NCI-H460 (cell line): ENCODE measurements around the gene CADM1. TPM values are rescaled to one million over a fixed set of nuclear protein-coding genes. Genes with fewer than 3 reads are reported as not detected.

Source experiments
- DNase-seq: peaks from one replicate; pipeline ENCODE4 v3.0.0-alpha.2; 2016; ENCODE audit warnings: low read depth; ENCODE audit errors: extremely low read depth
- total RNA-seq: library from RNA; depleted of rRNA; stranded (reverse); fragments of >200 nt; shearing (Covaris generic); gene quantifications from 2 replicates; pipeline ENCODE4 v1.2.3, GENCODE V29; 2014

The CADM1 gene
- total RNA-seq, 1 experiment from 2014 or later = 0.35 TPM

DNA sequence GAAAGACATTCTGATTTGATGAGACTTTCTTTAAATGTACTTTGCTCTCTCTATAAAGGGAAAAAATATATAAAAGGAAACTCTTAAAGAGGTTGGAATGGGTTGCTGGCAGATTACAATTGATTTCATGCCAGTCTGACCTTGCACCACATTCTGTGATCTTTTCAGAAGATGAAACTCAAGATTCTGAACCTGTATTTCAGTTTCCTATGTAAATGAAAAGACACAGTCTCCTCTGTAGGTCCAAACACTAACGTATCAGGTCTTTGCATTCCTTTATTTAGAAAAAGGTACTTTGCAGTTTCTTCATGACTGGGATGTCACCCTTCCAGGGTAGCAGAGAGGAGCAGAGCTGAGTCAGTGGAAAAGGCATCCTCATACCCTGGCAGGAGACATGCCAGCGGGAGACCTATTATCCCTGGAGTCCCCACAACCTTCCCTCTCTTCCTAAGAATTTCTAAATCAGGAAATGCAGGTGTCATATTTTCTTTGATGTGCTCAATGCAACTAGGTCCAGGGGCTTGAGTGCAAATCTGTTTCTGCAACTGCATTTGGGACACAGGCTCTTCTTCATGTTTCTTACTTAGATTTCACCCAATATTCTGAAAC is 282.6 kb downstream of the CADM1 start:
- DNase-seq = no peak

DNA sequence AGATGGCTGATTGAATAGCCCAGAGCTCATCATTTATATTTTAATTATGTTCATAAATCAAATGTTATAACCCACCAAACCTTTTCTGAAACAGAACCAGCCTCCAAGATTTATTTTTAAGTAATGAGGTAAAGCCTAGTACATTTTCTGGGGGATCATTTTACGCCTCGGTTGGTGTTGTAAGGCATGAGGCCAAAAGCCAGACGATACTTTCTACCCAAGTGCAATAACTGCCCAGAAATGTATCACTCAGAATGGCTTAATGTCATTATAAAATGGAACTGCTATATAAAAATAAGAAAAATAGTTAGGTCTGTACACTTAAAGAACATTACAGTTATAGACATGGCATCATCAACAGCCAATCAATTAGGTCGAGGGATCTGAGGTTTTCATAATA is 283.3 kb downstream of the CADM1 start:
- DNase-seq = no peak

DNA sequence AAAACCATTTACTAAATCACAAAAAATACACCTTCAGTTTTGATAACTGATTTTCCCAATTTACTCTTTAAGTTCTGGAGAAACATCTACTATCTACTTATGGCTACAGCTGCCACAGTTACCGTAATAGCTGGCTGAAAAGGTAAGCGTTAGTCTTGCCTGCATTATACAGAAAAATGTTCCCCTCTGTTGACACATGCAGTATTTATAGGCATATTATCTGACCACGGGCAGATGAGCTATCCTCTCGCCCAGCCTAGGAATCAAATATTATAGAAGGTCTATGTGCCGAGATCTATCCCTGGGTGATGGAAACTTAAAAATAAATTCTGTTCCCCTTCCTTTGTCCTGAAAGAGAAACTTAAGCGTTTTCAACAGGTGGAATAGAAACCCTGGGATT is 283.8 kb downstream of the CADM1 start:
- no peak for DNase-seq

GRCh38 chr11:115219376-115219775 is 284.8 kb downstream of the CADM1 start:
- DNase-seq = no peak

DNA sequence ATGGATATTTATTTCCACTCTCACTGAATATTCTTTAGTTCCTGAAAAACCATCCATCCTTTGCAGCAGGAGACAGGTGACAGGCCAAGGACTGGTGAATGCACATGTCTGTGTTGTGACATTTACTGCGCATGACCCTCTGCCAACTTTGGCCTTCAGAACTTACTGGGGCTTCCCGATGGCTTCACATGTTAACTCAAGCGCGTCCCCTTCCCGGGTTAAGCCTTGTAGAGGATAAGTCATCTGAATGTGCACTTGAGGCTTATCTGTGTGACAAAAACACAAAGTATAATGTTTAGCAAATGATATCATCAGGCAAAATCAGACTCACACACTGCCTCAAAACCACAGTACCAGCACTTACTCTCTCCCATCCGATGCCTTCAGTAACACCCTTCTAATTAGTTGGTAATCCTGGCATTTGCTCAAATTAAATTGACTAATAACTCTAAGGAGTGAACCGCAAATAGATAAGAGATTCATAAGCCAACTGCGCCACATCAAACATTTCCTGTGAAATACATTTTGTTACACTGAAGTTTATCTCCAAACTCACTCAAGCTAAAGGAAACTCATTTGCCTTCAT is 286.4 kb downstream of the CADM1 start:
- no peak for DNase-seq

- DNase-seq = no peak
Measured at GRCh38 chr11:115215694-115216617, 288.3 kb downstream of the CADM1 start.

DNA sequence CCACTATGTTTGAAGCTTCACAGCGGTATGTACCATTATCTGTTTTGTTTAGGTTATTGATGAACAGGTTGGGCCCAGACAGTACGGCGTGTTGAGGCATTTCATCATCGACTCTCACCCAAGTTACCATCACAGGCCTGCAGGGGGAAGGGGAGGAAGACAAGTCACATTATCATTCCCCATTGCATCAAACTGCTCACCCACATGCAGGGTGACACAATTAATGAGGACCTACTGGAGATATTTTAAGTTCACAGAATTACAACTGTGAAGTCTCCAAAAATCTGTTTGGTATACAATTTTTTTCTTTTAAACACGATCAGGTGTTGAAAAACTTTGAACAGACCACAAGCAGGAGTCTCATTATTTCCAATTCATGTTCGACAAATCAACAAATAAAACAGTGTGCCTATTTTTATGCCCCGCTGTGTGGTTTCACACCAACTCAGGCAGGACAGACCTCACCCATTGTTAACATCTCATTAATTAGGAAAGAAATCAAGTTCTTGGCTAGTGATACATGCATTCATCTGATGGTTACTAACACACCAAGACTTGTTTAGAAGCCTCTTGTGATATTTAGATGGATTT is 289.5 kb downstream of the CADM1 start:
- DNase-seq = no peak

DNA sequence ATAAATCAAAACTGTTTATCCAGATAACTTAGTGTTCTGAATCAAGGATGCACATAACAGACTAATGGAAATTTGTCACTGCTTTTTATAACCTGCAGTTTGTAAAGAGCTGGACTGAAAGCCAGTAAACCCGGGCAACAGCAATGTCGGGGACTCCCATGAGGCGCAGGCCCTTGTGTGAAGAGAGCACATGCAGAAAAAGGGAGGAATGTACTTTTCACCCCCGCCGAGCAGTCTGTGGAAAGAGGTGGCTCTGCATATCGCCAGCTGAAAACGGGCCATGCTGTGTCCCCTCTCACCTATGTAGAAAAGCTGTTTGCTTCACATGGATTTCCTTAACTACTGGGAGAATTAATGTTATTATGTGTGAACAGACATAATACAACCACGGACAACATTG is 291.2 kb downstream of the CADM1 start:
- no peak for DNase-seq

DNA sequence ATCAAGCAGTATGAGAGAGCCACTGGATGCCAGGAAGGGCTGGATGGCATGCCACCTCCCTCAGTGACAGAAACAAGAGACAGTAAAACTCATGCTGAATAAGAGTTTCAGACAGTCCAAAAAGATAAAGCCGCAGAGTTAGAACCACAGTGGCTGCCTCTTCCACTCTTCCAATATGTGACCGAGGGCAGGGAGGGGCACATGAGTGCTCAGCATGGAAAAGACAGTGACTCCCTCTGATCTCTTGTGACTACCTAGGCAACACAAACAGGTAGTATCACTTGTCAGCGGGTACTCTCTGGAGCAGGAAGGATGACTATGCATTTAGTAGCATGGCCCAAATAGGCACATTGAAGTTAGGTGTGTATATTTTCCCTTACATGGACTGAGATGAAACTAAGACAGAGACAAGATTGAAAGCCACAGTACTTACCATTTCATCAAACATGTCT is 295.4 kb downstream of the CADM1 start:
- DNase-seq = no peak

DNA sequence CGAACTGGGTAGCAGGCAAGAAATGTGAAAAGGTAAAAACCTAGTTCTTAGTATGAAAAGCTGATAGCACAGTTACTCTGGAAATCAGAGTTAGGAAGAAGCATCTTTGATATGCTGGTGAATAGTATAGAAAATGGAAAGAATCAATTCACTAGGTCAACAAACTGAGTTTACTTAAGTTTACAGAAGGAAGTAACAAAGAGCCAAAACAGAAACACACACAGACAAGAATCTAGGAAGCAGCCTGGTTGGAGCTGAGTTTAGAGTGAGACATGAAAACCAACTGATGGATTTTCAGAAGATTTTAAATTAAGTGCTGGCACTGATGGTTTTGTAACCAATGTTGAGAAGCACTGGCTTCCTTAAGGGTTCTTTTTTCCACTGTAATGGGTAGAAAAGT is 296.3 kb downstream of the CADM1 start:
- DNase-seq = no peak

GRCh38 chr11:115207166-115207591 is 297.0 kb downstream of the CADM1 start:
- no peak for DNase-seq

DNA sequence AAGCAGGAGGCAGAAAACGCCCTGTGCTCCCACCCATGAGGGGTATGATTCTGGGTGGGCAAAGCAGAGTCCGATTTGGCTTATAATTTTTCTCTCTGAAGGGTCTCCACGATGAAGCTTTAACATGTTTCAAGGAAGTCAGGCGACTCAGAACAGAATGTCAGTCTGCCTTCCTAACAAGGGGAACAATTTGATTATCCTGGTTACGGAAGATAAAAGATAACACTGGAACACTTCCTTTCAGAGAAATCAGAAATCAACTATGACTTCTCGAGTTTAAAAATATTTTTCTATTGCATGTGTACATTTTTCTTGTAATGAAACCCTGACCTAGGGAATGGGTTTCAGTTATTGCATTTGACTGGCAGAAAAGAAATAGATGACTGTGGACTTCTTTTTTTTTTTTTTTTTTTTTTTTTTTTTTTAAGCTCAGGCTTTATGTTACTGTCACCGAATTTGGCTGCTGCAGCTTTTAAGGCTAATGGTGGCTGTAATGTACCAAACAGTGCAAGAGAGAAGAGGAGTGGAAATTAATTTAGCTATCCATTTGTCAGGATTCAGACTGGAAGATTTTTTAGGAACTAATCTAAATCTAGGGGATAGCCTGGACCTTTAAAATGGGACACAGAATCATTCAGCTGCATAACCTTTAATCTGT is 297.7 kb downstream of the CADM1 start:
- DNase-seq = no peak

DNA sequence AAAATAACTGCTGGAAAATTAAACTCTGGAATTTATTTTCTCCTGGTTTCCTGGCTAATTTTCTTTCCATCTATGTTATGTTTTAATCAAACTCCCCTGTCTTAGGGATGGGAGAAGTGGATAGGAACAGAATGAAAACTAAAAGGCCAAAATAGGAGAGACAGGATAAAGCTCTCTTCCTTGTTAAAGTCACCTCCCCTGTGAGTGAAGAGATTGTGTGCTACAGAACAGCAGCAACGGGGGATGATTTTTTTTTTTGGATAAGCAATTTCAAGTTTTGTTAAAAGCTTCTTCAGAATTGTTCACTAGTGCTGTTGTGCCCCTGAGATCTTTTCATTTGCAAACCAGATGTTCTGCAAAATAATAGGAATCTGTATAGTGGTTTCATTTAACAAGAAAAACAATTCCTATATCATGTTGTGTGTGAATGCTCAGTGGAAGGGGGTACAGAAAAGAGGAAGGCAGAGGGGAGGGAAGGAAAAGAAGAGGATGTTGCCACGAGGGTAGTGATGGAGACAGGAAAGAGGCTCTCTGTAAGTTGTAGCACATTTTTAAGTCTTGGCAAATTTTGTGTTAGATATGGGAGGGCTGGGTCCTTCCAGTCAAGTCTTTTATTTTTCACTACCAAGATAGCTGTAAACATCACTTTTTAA is 301.2 kb downstream of the CADM1 start:
- no peak for DNase-seq

GRCh38 chr11:115202074-115202473 is 302.1 kb downstream of the CADM1 start:
- DNase-seq = no peak

DNA sequence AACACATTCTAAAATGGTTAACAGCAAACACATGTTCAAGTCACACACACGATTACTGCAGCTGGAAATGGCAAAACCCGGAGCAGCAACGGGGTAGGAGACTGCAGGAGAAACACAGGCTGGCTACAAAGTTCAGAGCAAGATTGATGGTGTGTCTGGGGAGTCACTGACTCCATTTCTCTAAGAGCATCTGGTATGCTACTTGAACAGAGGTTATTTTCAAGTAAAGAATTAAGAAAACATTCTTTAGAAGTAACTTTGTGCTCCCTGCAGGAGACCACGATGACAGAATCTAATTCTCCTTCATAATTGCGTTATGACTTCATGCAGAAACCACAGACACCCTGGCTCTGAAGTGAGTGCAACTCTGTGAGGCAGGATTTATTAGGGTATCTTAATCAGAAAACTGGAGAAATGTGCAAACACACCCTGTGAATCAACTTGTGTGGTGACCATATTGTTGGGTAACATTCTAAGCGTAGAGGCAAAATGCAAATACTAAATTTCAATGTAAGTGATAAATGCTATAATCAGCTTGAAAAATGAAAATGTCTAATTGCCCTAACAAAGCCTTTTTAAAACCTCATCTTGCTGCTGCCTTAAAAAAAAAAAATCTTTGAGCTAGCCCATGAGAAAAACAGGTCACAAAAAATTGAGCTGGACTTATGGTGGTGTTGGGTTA is 303.0 kb downstream of the CADM1 start:
- no peak for DNase-seq

- no peak for DNase-seq
Measured at GRCh38 chr11:115199481-115200069, 304.6 kb downstream of the CADM1 start.

- no peak for DNase-seq
Measured at GRCh38 chr11:115198321-115198741, 305.9 kb downstream of the CADM1 start.

- no peak for DNase-seq
Measured at GRCh38 chr11:115197433-115197832, 306.8 kb downstream of the CADM1 start.

- DNase-seq = no peak
Measured at GRCh38 chr11:115197031-115197430, 307.2 kb downstream of the CADM1 start.
